HFF-Myc (cell line): Measurements from ENCODE around the gene MTERF2.
"Not testable (repeated sequence)": the region's sequence is repeated elsewhere in the genome, so short reads cannot be mapped to it uniquely, and the experiment has no call there.

Experiments used
- DNase-seq: peaks from one replicate; pipeline ENCODE4 v3.0.0-alpha.2; 2011; ENCODE audit warnings: low read depth; ENCODE audit errors: extremely low read depth
- H3K4me3 ChIP-seq: replicated peaks from 2 replicates; pipeline ENCODE4 v1.5.1; 2011; ENCODE audit warnings: low read depth, mild to moderate bottlenecking, control low read depth, low read length
- TF ChIP-seq, protein P1 (sequence below): IDR thresholded peaks from 2 replicates; pipeline ENCODE4 v1.5.1; 2012; ENCODE audit warnings: mild to moderate bottlenecking, low read depth, low read length, control low read depth; ENCODE audit errors: missing control alignments

The MTERF2 gene

DNA sequence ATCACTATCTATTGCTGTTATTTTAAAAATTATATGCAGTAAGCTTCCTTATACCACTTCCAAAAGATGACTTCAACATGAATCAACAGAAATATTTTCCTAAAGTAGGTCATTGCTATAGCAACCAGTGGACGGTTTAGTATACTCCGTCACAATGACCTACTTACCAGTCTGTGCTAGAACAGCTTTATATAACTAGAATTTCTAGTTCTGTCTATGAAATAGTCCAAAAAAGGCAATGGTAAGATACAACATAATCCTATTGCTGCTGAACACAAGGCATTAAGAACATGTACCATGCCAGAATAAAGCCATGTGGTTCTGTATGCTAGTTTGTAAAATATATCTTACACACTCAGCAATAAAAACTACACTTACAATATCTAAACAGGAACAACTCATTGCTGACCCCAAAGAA is 40.7 kb upstream of the MTERF2 start:
- no peak overlapping the region for H3K4me3 ChIP-seq
- peak; percentile 51 for DNase-seq
- TF ChIP-seq, protein P1, sequence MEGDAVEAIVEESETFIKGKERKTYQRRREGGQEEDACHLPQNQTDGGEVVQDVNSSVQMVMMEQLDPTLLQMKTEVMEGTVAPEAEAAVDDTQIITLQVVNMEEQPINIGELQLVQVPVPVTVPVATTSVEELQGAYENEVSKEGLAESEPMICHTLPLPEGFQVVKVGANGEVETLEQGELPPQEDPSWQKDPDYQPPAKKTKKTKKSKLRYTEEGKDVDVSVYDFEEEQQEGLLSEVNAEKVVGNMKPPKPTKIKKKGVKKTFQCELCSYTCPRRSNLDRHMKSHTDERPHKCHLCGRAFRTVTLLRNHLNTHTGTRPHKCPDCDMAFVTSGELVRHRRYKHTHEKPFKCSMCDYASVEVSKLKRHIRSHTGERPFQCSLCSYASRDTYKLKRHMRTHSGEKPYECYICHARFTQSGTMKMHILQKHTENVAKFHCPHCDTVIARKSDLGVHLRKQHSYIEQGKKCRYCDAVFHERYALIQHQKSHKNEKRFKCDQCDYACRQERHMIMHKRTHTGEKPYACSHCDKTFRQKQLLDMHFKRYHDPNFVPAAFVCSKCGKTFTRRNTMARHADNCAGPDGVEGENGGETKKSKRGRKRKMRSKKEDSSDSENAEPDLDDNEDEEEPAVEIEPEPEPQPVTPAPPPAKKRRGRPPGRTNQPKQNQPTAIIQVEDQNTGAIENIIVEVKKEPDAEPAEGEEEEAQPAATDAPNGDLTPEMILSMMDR = no peak

DNA sequence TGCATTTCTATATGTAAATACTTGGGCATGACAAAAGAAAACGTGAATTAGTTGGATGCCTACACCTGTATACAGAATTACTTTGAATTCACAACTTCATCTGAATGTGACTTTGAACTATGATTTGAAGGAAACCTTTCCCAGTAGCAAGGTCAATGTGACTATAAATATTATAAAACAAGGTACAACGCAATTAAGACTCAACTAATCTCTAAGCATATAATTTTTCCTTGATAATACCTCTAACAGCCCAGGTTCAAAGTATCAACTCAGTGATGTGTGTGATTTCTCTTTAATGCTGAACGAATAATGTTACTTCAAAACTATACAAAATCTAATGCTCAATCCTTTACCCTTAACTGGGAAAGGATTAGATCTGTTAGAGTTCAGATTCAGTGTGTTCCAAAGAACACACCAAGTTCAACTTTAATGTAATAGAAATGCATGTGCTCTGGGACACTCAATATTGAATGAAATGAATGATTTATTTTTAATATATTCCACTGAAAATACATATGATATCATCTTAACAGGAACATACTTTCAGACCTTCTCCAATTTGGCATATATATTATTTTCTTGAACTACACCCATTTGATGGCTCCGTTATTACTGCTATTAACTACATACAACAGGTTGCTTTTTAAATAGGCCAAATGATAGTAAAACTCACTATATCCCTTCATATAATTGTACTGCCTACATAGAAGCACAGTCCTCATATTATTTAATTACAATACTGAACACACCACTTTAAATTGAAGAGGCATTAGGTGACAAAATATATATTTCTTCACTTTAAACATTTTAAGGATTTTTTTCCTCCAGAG is 40.1 kb upstream of the MTERF2 start:
- H3K4me3 ChIP-seq = no peak overlapping the region
- TF ChIP-seq, protein P1 = no peak
- DNase-seq = no peak

DNA sequence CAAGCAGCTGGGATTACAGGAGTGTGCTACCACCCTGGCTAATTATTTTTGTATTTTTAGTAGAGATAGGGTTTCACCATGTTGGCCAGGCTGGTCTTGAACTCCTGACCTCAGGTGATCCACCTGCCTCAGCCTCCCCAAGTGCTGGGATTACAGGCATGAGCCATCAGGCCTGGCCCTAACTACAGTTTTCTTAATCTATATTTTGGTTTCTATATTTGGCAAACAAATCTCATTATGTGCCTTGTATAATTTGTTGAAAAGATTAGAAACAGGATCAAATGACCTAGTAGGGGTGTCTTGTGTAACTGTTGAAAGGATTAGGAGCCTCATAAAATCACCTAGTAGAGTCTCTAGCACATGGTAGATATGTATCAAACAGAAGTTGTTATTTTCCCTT is 39.4 kb upstream of the MTERF2 start:
- not testable (repeated sequence) for H3K4me3 ChIP-seq, DNase-seq

DNA sequence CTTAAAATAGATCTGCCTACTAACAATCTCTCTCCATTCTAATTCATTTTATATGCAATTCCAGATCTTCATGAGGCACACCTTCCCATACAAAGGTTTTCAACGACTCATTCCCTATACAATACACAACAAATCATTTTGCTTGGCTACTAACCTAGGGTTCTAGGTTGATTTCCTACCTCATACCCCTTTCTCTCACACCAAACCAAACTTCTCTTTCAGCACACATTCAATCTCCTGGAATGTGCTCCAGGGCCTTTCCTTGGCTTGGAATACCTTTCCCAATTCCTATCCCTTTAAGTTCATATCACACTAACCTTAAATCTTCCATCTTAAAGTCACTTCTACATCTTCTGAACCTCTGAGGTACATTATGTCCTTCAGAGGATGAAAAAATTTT is 38.7 kb upstream of the MTERF2 start:
- no peak for DNase-seq
- TF ChIP-seq, protein P1 = no peak
- H3K4me3 ChIP-seq = no peak overlapping the region

DNA sequence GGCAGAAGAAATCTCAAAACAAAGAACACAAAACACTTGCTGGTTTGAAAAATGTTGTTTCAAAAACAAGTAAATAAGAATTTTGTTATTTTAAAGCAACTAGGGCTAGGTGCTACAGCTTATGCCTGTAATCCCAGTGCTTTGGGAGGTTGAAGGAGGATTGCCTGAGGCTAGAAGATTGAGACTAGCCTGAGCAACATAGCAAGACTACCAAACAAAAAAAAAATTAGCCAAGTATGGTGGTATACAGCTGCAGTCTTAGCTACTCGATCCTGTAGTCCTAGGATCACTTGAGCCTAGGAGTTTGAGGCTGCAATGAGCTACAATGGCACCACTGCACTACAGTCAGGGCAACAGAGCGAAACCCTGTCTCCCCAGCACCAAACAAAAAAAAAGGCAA is 32.6 kb upstream of the MTERF2 start:
- no peak overlapping the region for H3K4me3 ChIP-seq
- DNase-seq = no peak
- TF ChIP-seq, protein P1 = no peak

DNA sequence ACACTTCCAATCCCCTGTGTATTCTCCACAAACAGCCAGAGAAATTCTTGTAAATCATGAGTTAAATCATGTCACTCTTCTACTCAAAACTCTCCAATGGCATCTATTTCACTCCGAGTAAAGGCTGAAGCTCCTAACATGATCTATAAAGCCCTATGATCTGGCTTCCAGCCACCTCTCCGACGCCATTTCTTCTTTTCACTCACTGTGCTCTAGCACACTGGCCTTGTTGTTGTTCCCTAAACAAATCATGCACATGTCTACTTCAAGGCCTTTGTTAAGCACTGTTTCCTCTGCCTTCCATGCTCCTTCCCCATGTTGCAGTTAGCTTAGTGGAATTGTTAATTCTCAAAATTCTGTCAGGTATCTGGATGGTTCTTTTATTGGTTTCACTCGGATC is 30.1 kb upstream of the MTERF2 start:
- TF ChIP-seq, protein P1 = no peak
- no peak overlapping the region for H3K4me3 ChIP-seq
- no peak for DNase-seq

DNA sequence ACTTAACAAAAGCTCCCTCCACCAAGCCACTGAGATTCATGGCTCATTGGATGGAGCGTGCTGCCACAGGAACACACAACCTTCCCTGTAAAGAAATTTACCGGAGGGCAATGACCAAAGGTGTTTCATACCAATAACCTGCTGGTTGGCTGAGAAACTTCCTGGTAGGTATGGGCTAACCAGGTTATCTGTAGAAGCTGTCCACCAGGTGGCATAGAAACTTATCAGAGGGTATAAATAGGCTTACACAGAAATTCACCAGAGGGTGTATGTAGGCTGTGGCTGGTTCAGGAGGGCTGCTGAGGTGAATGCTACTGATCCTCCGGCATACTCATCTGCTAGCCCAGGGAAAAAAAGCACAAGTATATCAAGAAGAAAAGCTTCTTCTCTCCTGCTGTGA is 27.1 kb upstream of the MTERF2 start:
- H3K4me3 ChIP-seq = no peak overlapping the region
- TF ChIP-seq, protein P1 = no peak
- DNase-seq = no peak
